ENCODE data around the gene TAF4.
"Not testable (repeated sequence)": the region's sequence is repeated elsewhere in the genome, so short reads cannot be mapped to it uniquely, and the experiment has no call there.

TAF4 gene

DNA sequence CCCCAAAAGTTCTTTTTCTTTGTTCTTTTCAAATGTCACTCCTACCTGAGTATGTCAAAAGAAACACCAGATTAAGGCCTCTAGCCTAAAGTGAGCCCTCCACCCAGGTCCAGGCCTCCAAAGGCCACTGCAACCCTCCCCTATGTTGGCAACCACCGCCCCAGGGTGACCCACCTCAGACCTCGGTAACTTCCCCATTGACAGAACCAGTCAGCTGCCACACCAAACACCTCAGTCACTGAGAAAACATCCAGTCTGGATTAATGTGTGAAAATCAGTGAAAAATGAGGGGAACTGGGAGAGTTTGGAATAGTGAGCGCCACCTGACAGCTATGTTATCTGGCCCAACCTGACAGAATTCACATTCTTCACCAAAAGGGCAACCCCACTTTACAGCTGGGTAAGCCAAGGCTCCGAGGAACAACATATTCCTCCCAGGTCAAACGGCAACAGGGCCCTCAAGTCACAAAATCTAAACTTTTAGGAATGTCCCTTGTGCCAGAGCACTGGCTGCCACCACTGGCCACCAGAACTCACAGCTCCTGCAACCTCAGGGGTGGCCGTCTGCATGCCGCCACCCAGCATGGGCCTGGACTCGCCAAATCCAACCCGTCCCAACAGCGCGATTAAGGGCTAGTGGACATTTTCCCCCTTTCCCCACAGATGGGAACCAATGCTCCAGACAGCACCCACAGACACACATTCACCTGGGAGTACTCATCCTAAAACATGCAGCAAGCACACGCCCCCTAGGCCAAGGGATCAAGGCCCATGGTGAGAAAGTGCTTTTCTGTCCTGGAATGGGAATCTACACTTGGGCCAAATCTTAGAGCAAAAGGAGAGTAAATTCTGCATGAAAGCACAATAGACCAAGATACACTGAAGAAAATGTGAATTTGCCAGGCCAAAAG is 4.8 kb downstream of the TAF4 start:
- no peak for TF ChIP-seq CTCF (IDR thresholded peaks at IDR 0.05; ENCODE audit: low read depth, low read length, missing control alignments)
- no peak overlapping the region for H3K4me3 ChIP-seq (ENCODE audit: low read depth, low read length)
- DNase-seq (ENCODE audit: low read depth): no peak

DNA sequence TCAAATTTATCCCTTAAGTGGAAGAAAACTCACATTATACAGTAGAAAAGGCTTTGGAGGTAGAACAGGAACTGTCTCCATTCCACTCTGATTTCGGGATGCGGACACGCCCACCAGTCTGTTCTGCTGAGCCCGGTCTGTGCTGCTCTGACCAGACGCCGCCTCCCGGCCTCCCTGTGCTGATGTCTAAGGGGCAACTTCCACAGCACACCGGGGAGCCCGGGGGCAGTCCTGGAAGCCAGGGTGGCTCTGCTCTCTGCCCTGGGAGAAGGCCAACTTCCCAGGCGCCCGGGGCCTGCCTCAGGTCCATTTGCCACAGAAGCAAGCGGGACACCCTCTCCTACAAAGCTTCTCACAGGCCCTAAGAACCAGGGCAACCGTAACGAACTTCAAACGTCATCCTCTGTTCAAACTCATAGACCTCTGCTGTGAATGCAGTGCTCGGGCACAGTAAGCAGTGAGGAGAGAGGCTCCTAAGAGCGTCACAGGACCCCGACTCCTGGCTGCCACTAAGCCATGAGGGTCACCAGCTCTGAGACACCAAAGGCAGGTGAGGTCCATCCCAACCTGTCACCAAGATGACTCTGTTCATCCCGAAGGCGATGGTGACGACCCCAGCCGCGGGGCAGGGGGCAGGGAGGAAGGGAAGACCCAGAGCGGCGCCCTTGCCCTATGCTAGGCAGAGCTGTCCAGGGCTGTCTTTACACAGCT is 5.6 kb downstream of the TAF4 start:
- DNase-seq (ENCODE audit: low read depth): no peak
- no peak overlapping the region for H3K4me3 ChIP-seq (ENCODE audit: low read depth, low read length)
- no peak for TF ChIP-seq CTCF (IDR thresholded peaks at IDR 0.05; ENCODE audit: low read depth, low read length, missing control alignments)

DNA sequence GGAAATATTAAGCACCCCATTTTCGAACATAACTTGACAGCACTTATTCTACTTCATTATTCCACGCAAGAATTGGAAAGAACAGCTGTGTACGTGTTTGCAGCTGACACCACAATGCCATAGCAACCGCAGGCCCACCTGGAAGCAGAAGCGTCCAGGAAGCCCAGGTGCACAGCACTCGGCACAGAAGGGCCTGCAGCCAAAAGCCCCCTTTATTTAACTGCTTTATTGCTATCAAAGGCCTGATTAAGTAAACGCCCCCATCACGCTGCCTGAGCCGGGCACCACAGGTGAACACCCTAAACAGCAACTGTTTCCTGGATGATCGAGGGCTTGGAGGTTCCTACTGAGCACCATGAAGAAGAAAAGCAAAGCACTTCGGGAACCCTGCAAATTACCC is 6.3 kb downstream of the TAF4 start:
- no peak overlapping the region for H3K4me3 ChIP-seq (ENCODE audit: low read depth, low read length)
- TF ChIP-seq CTCF (IDR thresholded peaks at IDR 0.05; ENCODE audit: low read depth, low read length, missing control alignments): no peak
- DNase-seq (ENCODE audit: low read depth): no peak

- no peak for TF ChIP-seq CTCF (IDR thresholded peaks at IDR 0.05; ENCODE audit: low read depth, low read length, missing control alignments)
- no peak overlapping the region for H3K4me3 ChIP-seq (ENCODE audit: low read depth, low read length)
- DNase-seq (ENCODE audit: low read depth): no peak
Measured at GRCh38 chr20:62058941-62059340, 6.7 kb downstream of the TAF4 start.

DNA sequence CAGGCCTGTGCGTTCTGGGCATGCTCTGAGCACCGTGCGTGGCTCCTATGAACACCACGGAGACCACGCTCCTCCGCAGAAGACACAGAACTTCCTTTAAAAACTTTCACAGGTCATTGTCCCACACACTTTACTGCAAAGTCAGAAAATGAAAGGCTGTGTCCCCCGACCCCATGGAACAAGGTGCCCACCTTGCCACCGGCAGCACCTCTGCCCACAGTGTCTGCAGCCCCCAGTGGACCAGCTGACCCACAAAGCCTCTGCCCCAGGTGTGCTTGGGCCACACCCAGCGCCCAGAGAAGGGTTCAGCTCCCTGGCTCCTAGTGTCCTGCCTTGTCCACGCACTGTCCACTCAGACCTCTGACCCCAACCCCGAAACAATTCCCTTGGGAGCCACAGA is 8.7 kb downstream of the TAF4 start:
- H3K4me3 ChIP-seq (ENCODE audit: low read depth, low read length): no peak overlapping the region
- DNase-seq (ENCODE audit: low read depth): no peak
- TF ChIP-seq CTCF (IDR thresholded peaks at IDR 0.05; ENCODE audit: low read depth, low read length, missing control alignments): no peak

DNA sequence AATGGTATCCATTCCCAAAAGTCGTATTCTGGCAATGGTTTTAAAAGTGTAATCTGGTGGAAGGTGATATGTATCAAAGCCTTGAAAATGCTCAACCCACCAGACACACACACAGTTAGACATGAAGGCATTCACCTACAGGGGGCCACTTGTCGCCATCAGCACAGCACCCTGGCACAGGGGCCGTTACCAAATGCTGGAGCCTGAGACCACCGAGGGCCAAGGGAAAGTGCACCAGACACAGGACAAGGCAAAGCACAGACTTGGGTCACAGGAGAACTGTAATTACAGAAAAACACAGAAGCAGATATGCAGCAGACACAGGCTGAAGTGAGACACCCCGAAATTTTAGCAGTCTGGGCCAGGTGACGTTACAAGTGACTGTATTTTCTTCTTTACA is 9.3 kb downstream of the TAF4 start:
- no peak for DNase-seq (ENCODE audit: low read depth)
- no peak for TF ChIP-seq CTCF (IDR thresholded peaks at IDR 0.05; ENCODE audit: low read depth, low read length, missing control alignments)
- no peak overlapping the region for H3K4me3 ChIP-seq (ENCODE audit: low read depth, low read length)

DNA sequence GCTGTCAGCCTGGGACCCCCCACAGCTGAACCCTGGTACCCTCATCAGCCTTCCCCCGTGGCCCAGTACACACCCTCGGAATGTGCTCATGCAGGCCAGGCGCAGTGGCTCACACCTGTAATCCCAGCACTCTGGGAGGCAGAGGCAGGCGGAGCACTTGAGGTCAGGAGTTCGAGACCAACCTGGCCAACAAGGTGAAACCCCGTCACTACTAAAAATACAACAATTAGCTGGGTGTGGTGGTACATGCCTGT is 9.9 kb downstream of the TAF4 start:
- not testable (repeated sequence) for DNase-seq (ENCODE audit: low read depth); H3K4me3 ChIP-seq (ENCODE audit: low read depth, low read length)

Data from GM12864 (cell line).